HepG2 (cell line): Measurements from ENCODE around the gene CPT1C. TPM values are rescaled to one million over a fixed set of nuclear protein-coding genes. Genes with fewer than 3 reads are reported as not detected.

ENCODE experiments used
- FOXO4 ChIP-seq: sonication (generic); formaldehyde crosslinking; conservative IDR thresholded peaks from 2 replicates; pipeline ENCODE4 v1.8.1; 2023; ENCODE audit warnings: missing genetic modification reagents
- HDAC6 ChIP-seq: fragments of 200-600 bp; sonication (generic); IDR thresholded peaks from 2 replicates; pipeline ENCODE4 v1.7.0; 2017; ENCODE audit warnings: mild to moderate bottlenecking, antibody characterized with exemption, low read length, low read depth
- JUND ChIP-seq: sonication (generic); formaldehyde crosslinking; IDR thresholded peaks from 2 replicates; pipeline ENCODE4 v1.8.0; 2022; ENCODE audit warnings: mild to moderate bottlenecking, missing genetic modification reagents
- KAT7 ChIP-seq: IDR thresholded peaks from 2 replicates; pipeline ENCODE4 v1.6.1; 2018; ENCODE audit warnings: borderline replicate concordance, missing compliant biosample characterization
- KDM2A ChIP-seq: sonication (generic); formaldehyde crosslinking; IDR thresholded peaks from 2 replicates; pipeline ENCODE4 v1.4.0; 2020; ENCODE audit warnings: low read depth, missing genetic modification reagents, borderline replicate concordance
- MAFF ChIP-seq: IDR thresholded peaks from 2 replicates; pipeline ENCODE4 v1.6.1; 2011; ENCODE audit warnings: low read depth, low read length, improper control_type of control experiment
- MNT ChIP-seq: fragments of 450-650 bp; IDR thresholded peaks from 2 replicates; pipeline ENCODE4 v1.6.1; 2016
- NFE2L2 ChIP-seq: fragments of 150-350 bp; IDR thresholded peaks from 2 replicates; pipeline ENCODE4 v1.6.1; 2014; ENCODE audit warnings: low read length
- PPARG ChIP-seq: conservative IDR thresholded peaks from 2 replicates; pipeline ENCODE4 v1.6.1; 2016; ENCODE audit warnings: missing biosample characterization, missing genetic modification reagents
- SKI ChIP-seq: fragments of 450-650 bp; IDR thresholded peaks from one replicate; pipeline ENCODE4 v1.6.1; 2018; ENCODE audit warnings: mild to moderate bottlenecking; ENCODE audit not compliant: partially characterized antibody
- SNRNP70 ChIP-seq: fragments of 200-400 bp; formaldehyde crosslinking; IDR thresholded peaks from 2 replicates; pipeline ENCODE4 v1.6.1; 2017; ENCODE audit warnings: mild to moderate bottlenecking, low read depth, low read length, moderate library complexity
- TCF7 ChIP-seq: sonication (generic); IDR thresholded peaks from 2 replicates; pipeline ENCODE4 v1.6.1; 2016; ENCODE audit warnings: antibody characterized with exemption, low read depth
- ZBTB25 ChIP-seq: IDR thresholded peaks from 2 replicates; pipeline ENCODE4 v1.6.1; 2018; ENCODE audit warnings: missing genetic modification reagents
- ZGPAT ChIP-seq: IDR thresholded peaks from 2 replicates; pipeline ENCODE4 v1.6.1; 2016; ENCODE audit warnings: mild to moderate bottlenecking
- ZKSCAN1 ChIP-seq: fragments of 150-350 bp; IDR thresholded peaks from 2 replicates; pipeline ENCODE4 v1.6.1; 2014; ENCODE audit warnings: low read length
- ZNF180 ChIP-seq: sonication (generic); formaldehyde crosslinking; IDR thresholded peaks from 2 replicates; pipeline ENCODE4 v1.4.0; 2020; ENCODE audit warnings: low read depth, missing genetic modification reagents, borderline replicate concordance
- ZNF205 ChIP-seq: IDR thresholded peaks from 2 replicates; pipeline ENCODE4 v1.6.1; 2018; ENCODE audit warnings: missing biosample characterization, missing genetic modification reagents
- ZNF225 ChIP-seq: sonication (generic); formaldehyde crosslinking; IDR thresholded peaks from 2 replicates; pipeline ENCODE4 v1.4.0; 2020; ENCODE audit warnings: mild to moderate bottlenecking, missing genetic modification reagents
- ZNF281 ChIP-seq: sonication (generic); formaldehyde crosslinking; IDR thresholded peaks from 2 replicates; pipeline ENCODE4 v1.4.0; 2020; ENCODE audit warnings: missing genetic modification reagents, borderline replicate concordance
- ZNF362 ChIP-seq: sonication (generic); formaldehyde crosslinking; IDR thresholded peaks from 2 replicates; pipeline ENCODE4 v1.4.0; 2020; ENCODE audit warnings: missing genetic modification reagents, mild to moderate bottlenecking, borderline replicate concordance
- polyA plus RNA-seq, 8 experiments: library from polyadenylated mRNA; depleted of rRNA in 3 of 8; stranded (reverse) in 7 of 8; unstranded in 1 of 8; fragments of >200 nt; fragmentation: Illumina TruSeq in 4 of 8; extraction: Trizol in 4 of 8; gene quantifications; 2 replicates each; pipeline versions ENCODE4 v1.2.1 to v1.2.3, GENCODE V29; 2011 to 2016; ENCODE audit warnings: low read depth in 4 of 8, missing spikeins in 1 of 8, mixed read lengths in 1 of 8; ENCODE audit not compliant: insufficient read depth in 1 of 8
- total RNA-seq, 5 experiments: library from RNA; depleted of rRNA; stranded (reverse); fragments of >200 nt; fragmentation: Illumina TruSeq; extraction: Trizol; gene quantifications; 2 replicates each; pipeline ENCODE4 v1.2.3, GENCODE V29; 2016; ENCODE audit warnings: low read depth in 1 of 5

The CPT1C gene
- total and polyA plus RNA-seq, 2 of the 13 experiments (the other 11 are each of a cell fraction or from before 2014, with no cell fraction given), result 0.18 TPM; not detected in 1

- TF ChIP-seq ZNF180, result no peak
- TF ChIP-seq ZGPAT (CRISPR knock-in tag), result no peak
- no peak for TF ChIP-seq FOXO4 (CRISPR knock-in tag)
- peak; percentile 56; the same call in 1 of the 2 replicates for TF ChIP-seq MAFF
- TF ChIP-seq TCF7, result no peak
- peak; percentile 61; the same call in 1 of the 2 replicates for TF ChIP-seq ZNF362 (CRISPR knock-in tag)
- TF ChIP-seq NFE2L2, result no peak
- no peak for TF ChIP-seq ZBTB25 (CRISPR knock-in tag)
- TF ChIP-seq SNRNP70, result no peak
- TF ChIP-seq JUND (CRISPR knock-in tag), result no peak
- TF ChIP-seq ZNF205 (CRISPR knock-in tag), result no peak
- peak; percentile 83; the same call in 1 of the 2 replicates for TF ChIP-seq ZKSCAN1
- TF ChIP-seq ZNF281, result no peak
- no peak for TF ChIP-seq KDM2A (CRISPR knock-in tag)
- TF ChIP-seq SKI, result peak; percentile 5
- no peak; the same call in 1 of the 2 replicates for TF ChIP-seq MNT
- no peak; the same call in 1 of the 2 replicates for TF ChIP-seq PPARG (CRISPR knock-in tag)
- TF ChIP-seq KAT7 (CRISPR knock-in tag), result no peak
- TF ChIP-seq ZNF225, result no peak
- TF ChIP-seq HDAC6, result no peak
These were observed 14.7 kb upstream of the CPT1C start (continued) for GRCh38 chr19:49676136-49676783.
